Measurements from ENCODE around the gene RPS5.

Gene RPS5

GRCh38 chr19:58349590-58349989 is 37.5 kb upstream of the RPS5 start:
- Histone ChIP-seq H3K4me3 (ENCODE audit: low read depth, low read length) (no peak overlapping the region), H3K9me3 (ENCODE audit: severe bottlenecking) (no peaks in the 10 kb centered on the region), H3K27me3 (ENCODE audit: insufficient read depth, low read depth, severe bottlenecking) (no peaks in the 10 kb centered on the region), H3K36me3 (no peaks in the 10 kb centered on the region; the same call in none of the 2 replicates), H3K27ac (no peak overlapping the region)
- TF ChIP-seq, protein P1, sequence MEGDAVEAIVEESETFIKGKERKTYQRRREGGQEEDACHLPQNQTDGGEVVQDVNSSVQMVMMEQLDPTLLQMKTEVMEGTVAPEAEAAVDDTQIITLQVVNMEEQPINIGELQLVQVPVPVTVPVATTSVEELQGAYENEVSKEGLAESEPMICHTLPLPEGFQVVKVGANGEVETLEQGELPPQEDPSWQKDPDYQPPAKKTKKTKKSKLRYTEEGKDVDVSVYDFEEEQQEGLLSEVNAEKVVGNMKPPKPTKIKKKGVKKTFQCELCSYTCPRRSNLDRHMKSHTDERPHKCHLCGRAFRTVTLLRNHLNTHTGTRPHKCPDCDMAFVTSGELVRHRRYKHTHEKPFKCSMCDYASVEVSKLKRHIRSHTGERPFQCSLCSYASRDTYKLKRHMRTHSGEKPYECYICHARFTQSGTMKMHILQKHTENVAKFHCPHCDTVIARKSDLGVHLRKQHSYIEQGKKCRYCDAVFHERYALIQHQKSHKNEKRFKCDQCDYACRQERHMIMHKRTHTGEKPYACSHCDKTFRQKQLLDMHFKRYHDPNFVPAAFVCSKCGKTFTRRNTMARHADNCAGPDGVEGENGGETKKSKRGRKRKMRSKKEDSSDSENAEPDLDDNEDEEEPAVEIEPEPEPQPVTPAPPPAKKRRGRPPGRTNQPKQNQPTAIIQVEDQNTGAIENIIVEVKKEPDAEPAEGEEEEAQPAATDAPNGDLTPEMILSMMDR (IDR thresholded peaks at IDR 0.05; ENCODE audit: low read depth, low read length), result no peak
- DNase-seq, result no peak

- TF ChIP-seq, protein P1 (IDR thresholded peaks at IDR 0.05; ENCODE audit: low read depth, low read length), result no peak
Observed at GRCh38 chr19:58350001-58350861, 36.8 kb upstream of the RPS5 start.

DNA sequence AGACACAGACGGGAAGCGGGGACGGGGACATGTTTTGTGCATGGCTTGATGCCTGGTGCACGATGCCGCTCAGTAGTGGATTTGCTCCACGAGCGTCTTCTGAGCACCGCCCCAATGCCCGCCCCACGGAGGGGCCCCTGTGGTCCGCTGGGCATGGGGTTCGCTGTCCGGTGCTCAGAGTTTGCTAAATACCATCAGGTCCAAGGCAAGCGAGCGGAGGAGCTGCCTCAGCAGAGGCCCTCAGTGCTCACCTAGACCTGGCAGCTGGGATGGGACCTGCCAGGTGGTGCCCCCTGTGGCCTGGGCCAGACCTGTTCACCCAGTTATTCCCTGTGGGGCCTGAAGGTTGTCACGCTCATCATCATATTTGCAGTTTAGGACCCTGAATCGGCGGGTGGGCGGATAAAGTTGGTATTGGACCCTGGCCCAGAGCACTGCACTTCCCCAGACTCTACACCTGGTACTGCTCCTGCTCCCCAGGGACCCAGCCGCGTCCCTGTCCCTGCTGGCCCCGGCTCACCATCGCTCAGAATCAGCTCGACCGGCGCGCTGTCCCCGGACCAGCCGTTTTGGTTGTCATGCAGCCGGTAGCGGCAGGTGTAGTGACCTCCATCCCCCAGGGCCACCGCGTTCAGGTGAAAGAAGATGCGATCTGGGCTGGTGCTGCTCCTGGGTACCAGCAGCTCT is 36.1 kb upstream of the RPS5 start:
- no peaks in the 10 kb centered on the region for H3K27me3 ChIP-seq (ENCODE audit: insufficient read depth, low read depth, severe bottlenecking)
- TF ChIP-seq, protein P1 (IDR thresholded peaks at IDR 0.05; ENCODE audit: low read depth, low read length), result no peak
- no peak overlapping the region for H3K4me3 ChIP-seq (ENCODE audit: low read depth, low read length)
- H3K9me3 ChIP-seq (ENCODE audit: severe bottlenecking), result no peaks in the 10 kb centered on the region
- H3K36me3 ChIP-seq, result no peaks in the 10 kb centered on the region; the same call in none of the 2 replicates
- H3K27ac ChIP-seq, result no peak overlapping the region
- no peak for DNase-seq

More at GRCh38 chr19:58350001-58350861, 36.8 kb upstream of the RPS5 start:
- no peak overlapping the region for H3K4me3 ChIP-seq (ENCODE audit: low read depth, low read length)
- H3K9me3 ChIP-seq (ENCODE audit: severe bottlenecking), result no peaks in the 10 kb centered on the region
- H3K27ac ChIP-seq, result no peak overlapping the region
- H3K36me3 ChIP-seq, result no peaks in the 10 kb centered on the region; the same call in none of the 2 replicates
- no peaks in the 10 kb centered on the region for H3K27me3 ChIP-seq (ENCODE audit: insufficient read depth, low read depth, severe bottlenecking)
- DNase-seq, result no peak

DNA sequence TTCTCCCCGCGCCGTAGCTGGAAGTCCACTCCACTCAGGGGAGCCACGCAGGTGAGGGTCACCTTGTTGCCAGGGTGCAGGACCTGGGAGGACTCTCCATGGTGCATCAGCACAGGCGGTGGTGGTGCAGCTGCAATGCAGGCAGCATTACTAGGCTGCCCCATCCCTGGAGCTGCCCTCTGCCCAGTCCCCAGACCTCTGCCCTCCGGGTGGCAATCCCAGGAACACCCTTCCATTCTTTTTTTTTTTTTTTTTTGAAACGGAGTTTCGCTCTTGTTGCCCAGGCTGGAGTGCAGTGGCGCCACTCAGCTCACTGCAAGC is 35.6 kb upstream of the RPS5 start:
- H3K4me3 ChIP-seq (ENCODE audit: low read depth, low read length), result no peak overlapping the region
- no peaks in the 10 kb centered on the region; the same call in none of the 2 replicates for H3K36me3 ChIP-seq
- no peaks in the 10 kb centered on the region for H3K27me3 ChIP-seq (ENCODE audit: insufficient read depth, low read depth, severe bottlenecking)
- TF ChIP-seq, protein P1 (IDR thresholded peaks at IDR 0.05; ENCODE audit: low read depth, low read length), result no peak
- H3K27ac ChIP-seq, result no peak overlapping the region
- H3K9me3 ChIP-seq (ENCODE audit: severe bottlenecking), result no peaks in the 10 kb centered on the region
- DNase-seq, result no peak

GRCh38 chr19:58351990-58352755 is 34.9 kb upstream of the RPS5 start:
- H3K36me3 ChIP-seq, result no peaks in the 10 kb centered on the region; the same call in none of the 2 replicates
- DNase-seq, result no peak

More at GRCh38 chr19:58351990-58352755, 34.9 kb upstream of the RPS5 start:
- Histone ChIP-seq H3K27ac (no peak overlapping the region), H3K4me3 (ENCODE audit: low read depth, low read length) (no peak overlapping the region), H3K27me3 (ENCODE audit: insufficient read depth, low read depth, severe bottlenecking) (no peaks in the 10 kb centered on the region), H3K9me3 (ENCODE audit: severe bottlenecking) (no peaks in the 10 kb centered on the region)
- TF ChIP-seq, protein P1 (IDR thresholded peaks at IDR 0.05; ENCODE audit: low read depth, low read length), result no peak
